H1 (cell line): ENCODE results near the gene LAMA3. TPM values are rescaled to one million over a fixed set of nuclear protein-coding genes. Genes with fewer than 3 reads are reported as not detected.

Source experiments
- CTCF ChIA-PET: fragments of 300-600 bp; sonication (Branson Sonifier 250); formaldehyde crosslinking; loops from one replicate; lab custom pipeline; 2021; ENCODE audit not compliant: partially characterized antibody; lab: Charles Lee
- POLR2A ChIA-PET: fragments of 300-600 bp; sonication (Branson Sonifier 250); formaldehyde crosslinking; loops from one replicate; lab custom pipeline; 2021; ENCODE audit warnings: inconsistent platforms; ENCODE audit not compliant: partially characterized antibody; lab: Charles Lee
- DNase-seq, 2 experiments: peaks; one replicate each; pipeline versions ENCODE4 v3.0.0 to v3.0.0-alpha.2; 2010 to 2022; ENCODE audit warnings: low spot score in 2 of 2, low read depth in 1 of 2, mixed read lengths in 1 of 2
- FAIRE-seq: peaks from 2 replicates; lab custom pipeline; 2011; peaks lifted over from hg19 to GRCh38; lab: Jason Lieb, UNC
- H2AFZ ChIP-seq: 2 replicates; pipeline ENCODE4 v1.8.1; 2012; ENCODE audit warnings: low read length, inconsistent platforms
- H2AK5ac ChIP-seq: 2 replicates; pipeline ENCODE4 v1.6.1; 2013; ENCODE audit warnings: low read depth, low read length
- H2BK120ac ChIP-seq: replicated peaks from 2 replicates; pipeline ENCODE3; 2013; ENCODE audit warnings: low read depth, low read length, inconsistent platforms
- H2BK12ac ChIP-seq: 2 replicates; pipeline ENCODE4 v1.6.1; 2013; ENCODE audit warnings: low read depth, low read length
- H2BK15ac ChIP-seq: 2 replicates; pipeline ENCODE4 v1.6.1; 2013; ENCODE audit warnings: low read length
- H2BK20ac ChIP-seq: 2 replicates; pipeline ENCODE4 v1.6.1; 2013; ENCODE audit warnings: low read length
- H2BK5ac ChIP-seq: 2 replicates; pipeline ENCODE4 v1.6.1; 2013; ENCODE audit warnings: low read depth, low read length
- H3K14ac ChIP-seq: 2 replicates; pipeline ENCODE4 v1.6.1; 2013; ENCODE audit warnings: inconsistent platforms; ENCODE audit not compliant: insufficient read length
- H3K18ac ChIP-seq: 2 replicates; pipeline ENCODE4 v1.6.1; 2013; ENCODE audit warnings: low read length; ENCODE audit errors: extremely low read depth
- H3K23ac ChIP-seq: 2 replicates; pipeline ENCODE4 v1.6.1; 2013; ENCODE audit warnings: inconsistent platforms; ENCODE audit not compliant: insufficient read length
- H3K23me2 ChIP-seq: 2 replicates; pipeline ENCODE4 v1.6.1; 2013; ENCODE audit warnings: low read depth, low read length
- H3K27ac ChIP-seq: 2 replicates; pipeline ENCODE4 v1.6.1; 2011; ENCODE audit warnings: low read depth, low read length, inconsistent platforms
- H3K27me3 ChIP-seq, 4 experiments: replicated peaks in 1 of 4; 1 replicate in 1 of 4; 2 replicates in 3 of 4; pipeline versions ENCODE4 v1.6.1 to v1.8.1; 2011 to 2013; ENCODE audit warnings: low read length in 3 of 4, mild to moderate bottlenecking in 3 of 4, inconsistent platforms in 2 of 4, mixed read lengths in 2 of 4, moderate library complexity in 1 of 4; ENCODE audit not compliant: control insufficient read depth in 3 of 4, insufficient read depth in 3 of 4; ENCODE audit errors: extremely low read depth in 1 of 4
- H3K36me3 ChIP-seq, 4 experiments: 2 replicates each; pipeline versions ENCODE4 v1.6.1 to v1.8.1; 2011 to 2013; ENCODE audit warnings: mild to moderate bottlenecking in 4 of 4, low read length in 3 of 4, moderate library complexity in 2 of 4, control low read depth in 1 of 4, inconsistent platforms in 1 of 4; ENCODE audit not compliant: insufficient read depth in 4 of 4, control insufficient read depth in 2 of 4
- H3K4ac ChIP-seq: replicated peaks from 2 replicates; pipeline ENCODE3; 2013; ENCODE audit warnings: low read length, low read depth, mixed read lengths, inconsistent platforms; ENCODE audit not compliant: insufficient read length
- H3K4me1 ChIP-seq, 4 experiments: replicated peaks in 1 of 4; 1 replicate in 1 of 4; 2 replicates in 3 of 4; pipeline versions ENCODE4 v1.6.1 to v1.8.1; 2011 to 2013; ENCODE audit warnings: low read length in 3 of 4, inconsistent platforms in 2 of 4, mixed read lengths in 1 of 4; ENCODE audit not compliant: insufficient read depth in 4 of 4, control insufficient read depth in 3 of 4
- H3K4me2 ChIP-seq, 2 experiments: 2 replicates each; pipeline versions ENCODE4 v1.6.1 to v1.8.1; 2011 to 2013; ENCODE audit warnings: low read depth in 2 of 2, low read length in 2 of 2, control low read depth in 1 of 2, inconsistent platforms in 1 of 2, mild to moderate bottlenecking in 1 of 2; ENCODE audit not compliant: insufficient read depth in 1 of 2
- H3K4me3 ChIP-seq, 4 experiments: fragments of 200-600, 300-600 bp in 1 of 4; sonication (generic), shearing (Covaris generic), sonication (Bioruptor Twin) in 1 of 4; 2 replicates each; pipeline versions ENCODE4 v1.5.1 to v1.8.1; 2011 to 2016; ENCODE audit warnings: low read length in 4 of 4, low read depth in 3 of 4, control low read depth in 2 of 4, inconsistent platforms in 2 of 4, mild to moderate bottlenecking in 2 of 4, mixed read lengths in 1 of 4, moderate library complexity in 1 of 4; ENCODE audit not compliant: insufficient read depth in 2 of 4; ENCODE audit errors: extremely low read depth in 1 of 4
- H3K56ac ChIP-seq: replicated peaks from 2 replicates; pipeline ENCODE3; 2013; ENCODE audit warnings: low read depth, mild to moderate bottlenecking, mixed read lengths, low read length, inconsistent platforms; ENCODE audit not compliant: insufficient read length
- H3K79me1 ChIP-seq: 2 replicates; pipeline ENCODE4 v1.6.1; 2013; ENCODE audit warnings: low read depth, low read length, control low read depth
- H3K79me2 ChIP-seq, 2 experiments: 2 replicates each; pipeline versions ENCODE4 v1.6.1 to v1.8.1; 2012 to 2013; ENCODE audit warnings: low read length in 2 of 2, mild to moderate bottlenecking in 2 of 2, inconsistent platforms in 1 of 2; ENCODE audit not compliant: insufficient read depth in 2 of 2, control insufficient read depth in 1 of 2
- H3K9ac ChIP-seq, 4 experiments: replicated peaks in 1 of 4; 1 replicate in 1 of 4; 2 replicates in 3 of 4; pipeline versions ENCODE4 v1.6.1 to v1.8.1; 2011 to 2013; ENCODE audit warnings: low read depth in 3 of 4, low read length in 3 of 4, control low read depth in 2 of 4, mild to moderate bottlenecking in 2 of 4, moderate library complexity in 2 of 4, inconsistent platforms in 1 of 4; ENCODE audit errors: extremely low read depth in 1 of 4
- H3K9me3 ChIP-seq, 2 experiments: 2 replicates each; pipeline versions ENCODE4 v1.6.1 to v1.8.1; 2012 to 2013; ENCODE audit warnings: mild to moderate bottlenecking in 2 of 2, moderate library complexity in 2 of 2, control low read depth in 1 of 2, inconsistent platforms in 1 of 2, low read depth in 1 of 2, low read length in 1 of 2, mixed read lengths in 1 of 2; ENCODE audit not compliant: insufficient read depth in 2 of 2
- H4K20me1 ChIP-seq, 2 experiments: replicated peaks in 1 of 2; 2 replicates each; pipeline versions ENCODE3 to v1.8.1; 2011 to 2013; ENCODE audit warnings: inconsistent platforms in 2 of 2, low read length in 2 of 2, mild to moderate bottlenecking in 1 of 2; ENCODE audit not compliant: insufficient read depth in 2 of 2, control insufficient read depth in 1 of 2
- H4K5ac ChIP-seq: 2 replicates; pipeline ENCODE4 v1.6.1; 2013; ENCODE audit warnings: low read length, low read depth, mixed read lengths, inconsistent platforms; ENCODE audit not compliant: insufficient read length
- H4K8ac ChIP-seq: 2 replicates; pipeline ENCODE4 v1.8.0; 2013; ENCODE audit warnings: mild to moderate bottlenecking, moderate library complexity, low read length, inconsistent platforms; ENCODE audit not compliant: insufficient read depth; ENCODE audit errors: extremely low read depth
- H4K91ac ChIP-seq: replicated peaks from 2 replicates; pipeline ENCODE3; 2013; ENCODE audit warnings: low read length, mixed read lengths, inconsistent platforms; ENCODE audit not compliant: insufficient read length
- FOSL1 ChIP-seq: IDR thresholded peaks from 2 replicates; pipeline ENCODE4 v1.6.1; 2011; ENCODE audit warnings: mild to moderate bottlenecking, low read depth, low read length, moderate library complexity; ENCODE audit not compliant: insufficient read depth
- MAX ChIP-seq: IDR thresholded peaks from 2 replicates; pipeline ENCODE4 v1.6.1; 2012; ENCODE audit warnings: inconsistent platforms
- POLR2A ChIP-seq, 2 experiments: IDR thresholded peaks; 1 replicate in 1 of 2; 2 replicates in 1 of 2; pipeline ENCODE4 v1.6.1; 2011; ENCODE audit warnings: low read depth in 2 of 2, low read length in 2 of 2, mild to moderate bottlenecking in 2 of 2; ENCODE audit errors: control extremely low read depth in 1 of 2
- POLR2AphosphoS5 ChIP-seq: IDR thresholded peaks from 2 replicates; pipeline ENCODE4 v1.6.1; 2011; ENCODE audit warnings: low read depth, low read length
- TEAD4 ChIP-seq: IDR thresholded peaks from 2 replicates; pipeline ENCODE4 v1.6.1; 2012; ENCODE audit warnings: low read depth, low read length, inconsistent platforms, mixed read lengths
- WGBS, 2 experiments: shearing (Covaris generic) in 1 of 2; methylation state at CpG; one replicate each; pipeline versions ENCODE4 v1.1.6 to v1.1.7; 2013 to 2015; ENCODE audit warnings: low lambda C conversion rate in 2 of 2, mixed read lengths in 2 of 2, inconsistent platforms in 1 of 2, low coverage in 1 of 2, missing lambda C conversion rate in 1 of 2; ENCODE audit not compliant: insufficient replicate concordance in 2 of 2, insufficient coverage in 1 of 2, insufficient read length in 1 of 2; ENCODE audit errors: extremely low coverage in 1 of 2, missing lambda C conversion rate in 1 of 2; 5-methylcytosine and 5-hydroxymethylcytosine counted together
- polyA plus RNA-seq, 7 experiments: library from polyadenylated mRNA; depleted of rRNA in 3 of 7; stranded (reverse) in 5 of 7; unstranded in 2 of 7; fragments of >200 nt in 5 of 7; fragments of 200-250 nt in 2 of 7; gene quantifications; 1 replicate in 5 of 7; 2 replicates in 1 of 7; 4 replicates in 1 of 7; pipeline versions ENCODE4 v1.2.1 to v1.2.3, GENCODE V29; 2011 to 2013; ENCODE audit warnings: missing spikeins in 2 of 7, mixed read lengths in 2 of 7
- total RNA-seq: library from RNA; stranded (reverse); fragmentation: NEBNext Ultra II Directional; extraction: Animal tissue kit (Norgen Biotek cat#: 25700); gene quantifications from 2 replicates; pipeline ENCODE4 v1.2.1, GENCODE V29; 2021

Gene LAMA3
- total and polyA plus RNA-seq, 2 of the 8 experiments (the other 6 are each of a cell fraction or from before 2014, with no cell fraction given): 0.76 to 5.0 TPM

- no peak overlapping the region for H3K9ac ChIP-seq
- no peak overlapping the region for H3K4me3 ChIP-seq
- no peak overlapping the region for H2AK5ac ChIP-seq
- H3K4ac ChIP-seq: no peak overlapping the region
- ChIA-PET CTCF (interaction anchor here (0.8 to 1.6 kb wide), 4 partner anchors 14 to 258 kb away, joined by 3 to 6 read pairs (median 3); no protein-coding TSS in a partner anchor), POLR2A (interaction anchor here (1.2 kb wide), 1 partner anchor 16 kb away, joined by 3 read pairs; no protein-coding TSS in a partner anchor)
- TF ChIP-seq TEAD4 (no peak), POLR2AphosphoS5 (no peak), POLR2A (IDR thresholded peaks at IDR 0.05; ENCODE audit: control extremely low read depth in 1 of 2, low read depth in 2 of 2, low read length in 2 of 2) (no peak), FOSL1 (no peak), MAX (no peak)
- no peak for DNase-seq
- H2BK15ac ChIP-seq: no peak overlapping the region
- H3K23me2 ChIP-seq: no peaks in the 10 kb centered on the region
- H4K5ac ChIP-seq: no peak overlapping the region
- no peak overlapping the region for H3K14ac ChIP-seq
- H3K56ac ChIP-seq: no peak overlapping the region
- H3K27ac ChIP-seq: no peak overlapping the region
- H3K23ac ChIP-seq: no peak overlapping the region
- no peak overlapping the region for H2BK20ac ChIP-seq
- no peaks in the 10 kb centered on the region for H3K9me3 ChIP-seq
- H4K91ac ChIP-seq: no peak overlapping the region
- H4K20me1 ChIP-seq: no peaks in the 10 kb centered on the region
- no peaks in the 10 kb centered on the region for H3K79me1 ChIP-seq
- H4K8ac ChIP-seq: no peak overlapping the region
- H2BK5ac ChIP-seq: no peak overlapping the region
- H3K18ac ChIP-seq: no peak overlapping the region
- no peaks in the 10 kb centered on the region for H3K79me2 ChIP-seq
- H2AFZ ChIP-seq: no peak overlapping the region
- no peak overlapping the region for H2BK12ac ChIP-seq
- peaks cover 0 to 14% (median 9%) of the 10 kb centered on the region in 4 experiments; a peak in 5 of 7 replicates for H3K4me1 ChIP-seq
- WGBS, 2 experiments: 37% methylated on average over 6 of the region's 6 CpGs; no CpG with 5 or more reads in 1 of the 2 experiments
- peaks cover 0 to 3% (median 1%) of the 10 kb centered on the region in 4 experiments; a peak in 3 of 7 replicates for H3K27me3 ChIP-seq
- no peak overlapping the region for H2BK120ac ChIP-seq
- FAIRE-seq: no peak
- no peaks in the 10 kb centered on the region for H3K36me3 ChIP-seq
- peak overlapping the region; percentile 12 to 35; a peak in 3 of 4 replicates for H3K4me2 ChIP-seq
These were observed 172.7 kb downstream of the LAMA3 start for GRCh38 chr18:23861805-23862470.
